Measurements from ENCODE around the gene ALDH1A3.

DNA sequence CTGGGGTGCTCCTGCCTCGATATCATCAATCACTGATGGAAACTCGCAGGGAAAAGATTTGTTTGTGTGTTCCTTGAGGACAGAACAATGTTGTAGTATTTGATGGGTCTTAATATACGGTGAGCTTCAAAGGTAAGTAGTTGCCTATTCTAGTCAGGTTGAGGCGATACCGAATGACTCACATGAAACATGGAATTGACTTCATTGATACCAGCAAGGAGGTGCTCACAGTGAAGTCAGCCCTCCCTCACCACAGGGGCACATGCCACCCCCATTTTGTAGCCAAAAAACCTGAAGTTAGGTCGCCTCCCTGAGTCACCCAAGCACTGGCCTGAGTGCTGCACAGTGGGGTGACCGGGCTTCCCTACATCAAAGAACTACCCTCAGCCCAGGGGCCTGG lies 3.7 kb upstream of the ALDH1A3 start:
- TF ChIP-seq ZNF24 (tag by site-specific recombination; IDR thresholded peaks at IDR 0.05) = no peak
- TF ChIP-seq, protein P1, sequence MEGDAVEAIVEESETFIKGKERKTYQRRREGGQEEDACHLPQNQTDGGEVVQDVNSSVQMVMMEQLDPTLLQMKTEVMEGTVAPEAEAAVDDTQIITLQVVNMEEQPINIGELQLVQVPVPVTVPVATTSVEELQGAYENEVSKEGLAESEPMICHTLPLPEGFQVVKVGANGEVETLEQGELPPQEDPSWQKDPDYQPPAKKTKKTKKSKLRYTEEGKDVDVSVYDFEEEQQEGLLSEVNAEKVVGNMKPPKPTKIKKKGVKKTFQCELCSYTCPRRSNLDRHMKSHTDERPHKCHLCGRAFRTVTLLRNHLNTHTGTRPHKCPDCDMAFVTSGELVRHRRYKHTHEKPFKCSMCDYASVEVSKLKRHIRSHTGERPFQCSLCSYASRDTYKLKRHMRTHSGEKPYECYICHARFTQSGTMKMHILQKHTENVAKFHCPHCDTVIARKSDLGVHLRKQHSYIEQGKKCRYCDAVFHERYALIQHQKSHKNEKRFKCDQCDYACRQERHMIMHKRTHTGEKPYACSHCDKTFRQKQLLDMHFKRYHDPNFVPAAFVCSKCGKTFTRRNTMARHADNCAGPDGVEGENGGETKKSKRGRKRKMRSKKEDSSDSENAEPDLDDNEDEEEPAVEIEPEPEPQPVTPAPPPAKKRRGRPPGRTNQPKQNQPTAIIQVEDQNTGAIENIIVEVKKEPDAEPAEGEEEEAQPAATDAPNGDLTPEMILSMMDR (tag by site-specific recombination; IDR thresholded peaks at IDR 0.05) = no peak
- no peak for TF ChIP-seq ZBTB20 (tag by site-specific recombination; IDR thresholded peaks at IDR 0.05)
- TF ChIP-seq SETDB1 (IDR thresholded peaks at IDR 0.05; ENCODE audit: insufficient read length, low read length) = no peak
- TF ChIP-seq, protein P2, sequence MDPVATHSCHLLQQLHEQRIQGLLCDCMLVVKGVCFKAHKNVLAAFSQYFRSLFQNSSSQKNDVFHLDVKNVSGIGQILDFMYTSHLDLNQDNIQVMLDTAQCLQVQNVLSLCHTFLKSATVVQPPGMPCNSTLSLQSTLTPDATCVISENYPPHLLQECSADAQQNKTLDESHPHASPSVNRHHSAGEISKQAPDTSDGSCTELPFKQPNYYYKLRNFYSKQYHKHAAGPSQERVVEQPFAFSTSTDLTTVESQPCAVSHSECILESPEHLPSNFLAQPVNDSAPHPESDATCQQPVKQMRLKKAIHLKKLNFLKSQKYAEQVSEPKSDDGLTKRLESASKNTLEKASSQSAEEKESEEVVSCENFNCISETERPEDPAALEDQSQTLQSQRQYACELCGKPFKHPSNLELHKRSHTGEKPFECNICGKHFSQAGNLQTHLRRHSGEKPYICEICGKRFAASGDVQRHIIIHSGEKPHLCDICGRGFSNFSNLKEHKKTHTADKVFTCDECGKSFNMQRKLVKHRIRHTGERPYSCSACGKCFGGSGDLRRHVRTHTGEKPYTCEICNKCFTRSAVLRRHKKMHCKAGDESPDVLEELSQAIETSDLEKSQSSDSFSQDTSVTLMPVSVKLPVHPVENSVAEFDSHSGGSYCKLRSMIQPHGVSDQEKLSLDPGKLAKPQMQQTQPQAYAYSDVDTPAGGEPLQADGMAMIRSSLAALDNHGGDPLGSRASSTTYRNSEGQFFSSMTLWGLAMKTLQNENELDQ (tag by site-specific recombination; IDR thresholded peaks at IDR 0.05; ENCODE audit: low read depth) = no peak
- no peak for TF ChIP-seq ZBTB21 (tag by site-specific recombination; IDR thresholded peaks at IDR 0.05)
